ENCODE measurements around the gene UTRN. TPM values are rescaled to one million over a fixed set of nuclear protein-coding genes. Genes with fewer than 3 reads are reported as not detected.

Gene UTRN
- total RNA-seq, 1 donor from 2014 or later = 135 TPM

- intact Hi-C loops (cut with micrococcal nuclease) = loop anchor here (2.0 kb wide), 1 partner anchor 27 kb away; no protein-coding TSS in a partner anchor
Observed at GRCh38 chr6:144307880-144308279, 22.7 kb downstream of the UTRN start.

GRCh38 chr6:144310765-144311164 is 25.6 kb downstream of the UTRN start:
- intact Hi-C loops (cut with micrococcal nuclease) = loop anchor here (1.0 kb wide), 1 partner anchor 34 kb away; no protein-coding TSS in a partner anchor

- intact Hi-C loops (cut with micrococcal nuclease) = loop anchor here (1.0 kb wide), 1 partner anchor 33 kb away; no protein-coding TSS in a partner anchor
Observed at GRCh38 chr6:144311361-144311760, 26.2 kb downstream of the UTRN start.

GRCh38 chr6:144314003-144314485 is 28.9 kb downstream of the UTRN start:
- intact Hi-C loops (cut with micrococcal nuclease) = no loop called here

GRCh38 chr6:144314562-144314961 is 29.4 kb downstream of the UTRN start:
- intact Hi-C loops (cut with micrococcal nuclease) = no loop called here

DNA sequence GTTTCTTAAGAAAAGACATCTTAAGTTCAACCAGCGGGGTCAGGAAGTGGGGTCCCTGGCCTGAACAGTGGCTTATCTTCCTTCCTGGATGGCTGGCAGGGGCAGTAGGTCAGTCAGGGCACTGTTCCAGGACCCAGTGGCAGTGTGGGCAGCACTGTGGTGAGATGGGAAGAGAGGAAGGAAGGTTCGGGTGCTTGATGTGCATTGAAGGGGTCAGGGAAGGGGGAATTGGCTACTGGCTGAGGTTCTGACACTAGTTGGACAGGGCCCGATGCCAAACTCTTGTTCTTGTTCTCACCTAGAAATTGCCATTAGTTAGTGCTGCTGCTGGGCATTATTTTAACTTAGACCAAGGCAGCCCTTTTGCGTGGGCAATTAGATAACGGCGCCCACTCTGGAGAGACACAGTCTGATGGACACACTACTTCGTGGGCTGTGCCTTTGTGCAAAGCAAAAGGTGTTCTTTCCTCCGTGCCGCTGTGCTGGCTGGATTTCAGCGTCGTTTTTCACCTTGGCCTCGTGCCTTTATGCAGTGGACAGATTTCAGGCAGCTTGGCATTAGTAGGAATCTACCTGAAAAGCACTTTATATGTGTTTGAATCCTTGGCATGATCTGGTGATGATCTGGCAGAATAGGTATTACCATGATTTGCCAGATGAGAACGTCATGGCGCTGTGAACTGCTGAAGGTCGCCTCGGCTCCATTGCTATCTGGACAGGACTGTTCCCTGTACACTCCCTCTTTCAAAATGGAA is 30.3 kb downstream of the UTRN start:
- intact Hi-C loops (cut with micrococcal nuclease) = no loop called here

DNA sequence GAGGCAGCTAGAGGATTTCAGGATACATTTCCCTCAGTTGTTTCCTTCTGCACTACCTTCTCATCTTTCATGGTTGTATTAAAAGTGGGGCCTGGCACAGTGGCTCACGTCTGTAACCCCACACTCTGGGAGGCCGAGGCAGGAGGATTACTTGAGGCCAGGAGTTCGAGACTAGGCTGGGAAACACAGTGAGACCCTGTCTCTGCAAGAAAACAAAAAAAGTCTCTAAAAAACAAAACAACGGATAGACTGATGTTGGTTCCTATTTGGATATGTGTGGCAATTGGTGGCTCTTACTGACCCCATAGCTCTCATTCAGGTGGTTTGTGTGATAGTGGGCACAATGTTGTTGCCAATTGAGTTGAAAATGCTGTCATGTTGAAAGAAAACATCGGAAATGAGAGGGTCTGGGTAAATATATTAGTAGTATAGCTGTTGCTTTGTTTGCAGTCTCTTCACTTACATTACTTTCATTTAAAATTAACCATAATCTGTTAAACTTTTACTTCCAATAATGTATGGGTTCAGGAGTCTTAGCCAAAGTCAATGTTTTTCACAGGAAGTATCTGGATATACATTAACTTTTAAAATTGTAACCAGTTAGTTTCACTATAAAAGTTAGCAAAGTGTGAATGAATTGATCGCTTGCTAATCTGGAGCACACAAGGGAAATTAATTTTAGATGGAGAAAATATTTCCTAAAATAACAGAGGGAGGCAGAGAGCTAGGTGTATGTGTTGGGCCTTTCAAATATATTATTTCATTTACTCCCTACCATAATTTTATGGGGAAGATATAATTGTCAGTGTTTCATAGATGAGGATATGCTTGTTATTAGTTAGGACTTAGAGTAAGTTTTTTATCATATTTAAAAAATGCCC is 31.1 kb downstream of the UTRN start:
- intact Hi-C loops (cut with micrococcal nuclease) = no loop called here

GRCh38 chr6:144316862-144317195 is 31.7 kb downstream of the UTRN start:
- intact Hi-C loops (cut with micrococcal nuclease) = no loop called here

DNA sequence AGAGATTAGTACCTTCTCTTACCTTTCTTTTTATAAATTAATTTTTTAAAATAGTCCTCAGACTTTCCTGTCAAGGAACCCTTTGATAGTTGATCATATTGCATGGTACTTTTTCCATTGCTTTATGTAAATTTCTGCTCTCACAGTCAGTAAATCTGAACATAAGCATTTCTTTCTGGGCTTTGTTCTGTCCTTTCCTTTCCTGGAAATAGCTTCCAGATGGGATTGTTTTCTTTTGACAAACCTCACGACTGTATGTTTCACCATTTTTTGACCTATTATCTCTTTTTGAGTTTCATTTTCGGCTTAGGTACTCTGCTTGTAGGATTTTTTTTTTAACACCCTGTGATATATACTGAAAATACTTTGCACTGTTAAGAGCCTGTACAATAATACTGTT is 32.6 kb downstream of the UTRN start:
- intact Hi-C loops (cut with micrococcal nuclease) = no loop called here

- intact Hi-C loops (cut with micrococcal nuclease) = no loop called here
Observed at GRCh38 chr6:144319211-144319610, 34.1 kb downstream of the UTRN start.

DNA sequence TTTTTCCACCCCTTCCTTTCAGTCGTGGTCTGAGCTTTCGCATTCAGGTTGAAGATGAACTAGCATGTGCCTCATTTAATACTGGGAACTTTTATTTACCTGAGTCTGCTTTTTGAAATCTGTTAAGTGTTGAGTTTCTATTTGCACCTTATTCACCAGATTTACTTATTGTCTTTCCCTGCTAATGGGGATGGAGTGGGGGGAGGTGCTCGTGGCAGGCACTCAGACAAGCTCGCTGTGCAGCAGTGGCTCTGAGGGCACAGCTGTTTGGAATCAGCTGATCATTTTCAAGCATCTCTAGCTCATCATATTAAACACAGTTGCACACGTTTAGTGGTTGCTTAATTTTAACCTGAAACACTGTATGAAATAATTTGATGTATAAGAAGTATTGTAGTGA is 35.6 kb downstream of the UTRN start:
- intact Hi-C loops (cut with micrococcal nuclease) = no loop called here

- intact Hi-C loops (cut with micrococcal nuclease) = no loop called here
Observed at GRCh38 chr6:144321839-144322591, 36.9 kb downstream of the UTRN start.

DNA sequence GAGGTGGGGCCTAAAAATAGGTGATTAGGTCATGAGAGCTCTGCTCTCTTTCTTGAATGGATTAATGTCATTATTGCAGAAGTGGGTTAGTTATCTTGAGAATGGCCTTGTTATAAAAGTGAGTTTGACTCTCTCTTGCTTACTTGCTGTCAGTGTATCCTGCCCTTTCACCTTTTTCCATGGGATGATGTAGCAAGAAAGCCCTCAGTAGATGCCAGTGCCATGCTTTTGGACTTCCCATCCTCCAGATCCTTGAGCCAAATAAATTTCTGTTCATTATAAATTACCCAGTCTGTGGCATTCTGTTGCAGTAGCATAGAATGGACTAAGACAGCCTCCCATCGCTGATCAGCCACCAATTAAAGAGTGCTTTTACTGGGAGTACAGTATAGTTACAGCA is 40.1 kb downstream of the UTRN start:
- intact Hi-C loops (cut with micrococcal nuclease) = no loop called here

GRCh38 chr6:144326393-144326792 is 41.3 kb downstream of the UTRN start:
- intact Hi-C loops (cut with micrococcal nuclease) = no loop called here

DNA sequence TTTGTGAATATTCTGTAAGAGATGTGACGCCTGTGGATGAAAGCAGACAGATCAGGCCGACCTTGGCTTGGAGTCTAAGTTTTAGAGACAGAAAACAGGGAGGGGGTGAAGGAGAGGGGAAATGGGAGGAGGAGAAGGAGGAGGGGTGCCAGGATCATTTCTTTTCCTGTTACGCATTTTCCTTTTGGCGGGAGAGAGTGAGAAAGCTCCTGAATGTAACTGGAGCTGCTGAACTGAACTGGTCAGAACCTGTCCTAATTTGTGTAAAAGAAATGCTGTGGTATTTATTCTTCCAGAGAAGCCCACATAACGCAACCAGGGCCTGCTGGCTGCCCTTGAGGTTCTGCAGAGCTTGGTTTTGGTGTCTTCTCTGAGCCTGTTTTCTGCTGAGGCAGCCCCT is 41.9 kb downstream of the UTRN start:
- intact Hi-C loops (cut with micrococcal nuclease) = no loop called here

- intact Hi-C loops (cut with micrococcal nuclease) = no loop called here
Observed at GRCh38 chr6:144330017-144330987, 45.2 kb downstream of the UTRN start.

- intact Hi-C loops (cut with micrococcal nuclease) = no loop called here
Observed at GRCh38 chr6:144331491-144331969, 46.4 kb downstream of the UTRN start.

GRCh38 chr6:144332177-144332576 is 47.0 kb downstream of the UTRN start:
- intact Hi-C loops (cut with micrococcal nuclease) = no loop called here

GRCh38 chr6:144334150-144334708 is 49.1 kb downstream of the UTRN start:
- intact Hi-C loops (cut with micrococcal nuclease) = loop anchor here (1.0 to 2.0 kb wide), 5 partner anchors 9 to 117 kb away; no protein-coding TSS in a partner anchor
